Activated CD4-positive, CD25-positive, alpha-beta regulatory T cell treated with anti-CD3 and anti-CD28 coated beads, Interleukin-2, amount 50 U/mL, for 72 hours (primary cell): ENCODE data around the gene SPDYE2.
"Not testable (repeated sequence)": the region's sequence is repeated elsewhere in the genome, so short reads cannot be mapped to it uniquely, and the experiment has no call there.

ENCODE experiments used
- DNase-seq: peaks from one replicate; pipeline ENCODE4 v3.0.0; 2021

The SPDYE2 gene

GRCh38 chr7:102606848-102607247 is 55.8 kb downstream of the SPDYE2 start:
- DNase-seq = not testable (repeated sequence)

- not testable (repeated sequence) for DNase-seq
Observed at GRCh38 chr7:102609734-102610133, 58.7 kb downstream of the SPDYE2 start.

- not testable (repeated sequence) for DNase-seq
Observed at GRCh38 chr7:102610441-102610840, 59.4 kb downstream of the SPDYE2 start.

DNA sequence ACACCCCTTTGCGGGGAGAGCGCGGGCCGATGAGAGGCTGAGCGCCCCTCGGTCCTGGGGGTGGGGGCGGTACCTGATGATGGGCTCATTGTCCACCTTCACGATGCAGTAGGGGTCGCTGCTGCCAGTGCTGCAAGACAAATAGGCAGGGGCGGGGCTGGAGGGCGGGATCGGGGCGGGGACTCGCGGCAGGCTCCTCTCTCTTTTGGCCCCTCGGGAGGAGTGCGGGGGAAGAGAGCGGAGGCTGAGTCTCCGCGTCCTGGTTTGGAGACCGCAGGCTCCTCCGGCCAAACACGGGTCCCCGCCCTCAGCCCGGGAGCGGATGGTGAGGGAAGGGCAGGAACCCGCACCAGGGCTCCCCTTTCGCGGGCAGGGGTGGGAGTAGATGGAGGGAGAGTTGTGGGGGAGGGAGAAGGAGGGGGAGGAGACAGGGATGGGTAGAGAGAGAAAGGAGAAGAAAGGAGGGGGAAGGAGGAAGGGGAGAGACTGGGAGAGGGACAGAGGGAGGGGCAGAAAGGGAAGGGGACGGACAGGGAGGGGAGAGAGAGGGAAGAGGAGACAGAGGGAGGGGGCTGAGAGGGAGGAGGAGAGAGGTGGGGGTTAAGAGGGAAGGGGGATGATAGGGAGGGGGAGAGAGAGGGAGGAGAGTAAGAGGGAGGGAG is 60.1 kb downstream of the SPDYE2 start:
- DNase-seq = not testable (repeated sequence)

DNA sequence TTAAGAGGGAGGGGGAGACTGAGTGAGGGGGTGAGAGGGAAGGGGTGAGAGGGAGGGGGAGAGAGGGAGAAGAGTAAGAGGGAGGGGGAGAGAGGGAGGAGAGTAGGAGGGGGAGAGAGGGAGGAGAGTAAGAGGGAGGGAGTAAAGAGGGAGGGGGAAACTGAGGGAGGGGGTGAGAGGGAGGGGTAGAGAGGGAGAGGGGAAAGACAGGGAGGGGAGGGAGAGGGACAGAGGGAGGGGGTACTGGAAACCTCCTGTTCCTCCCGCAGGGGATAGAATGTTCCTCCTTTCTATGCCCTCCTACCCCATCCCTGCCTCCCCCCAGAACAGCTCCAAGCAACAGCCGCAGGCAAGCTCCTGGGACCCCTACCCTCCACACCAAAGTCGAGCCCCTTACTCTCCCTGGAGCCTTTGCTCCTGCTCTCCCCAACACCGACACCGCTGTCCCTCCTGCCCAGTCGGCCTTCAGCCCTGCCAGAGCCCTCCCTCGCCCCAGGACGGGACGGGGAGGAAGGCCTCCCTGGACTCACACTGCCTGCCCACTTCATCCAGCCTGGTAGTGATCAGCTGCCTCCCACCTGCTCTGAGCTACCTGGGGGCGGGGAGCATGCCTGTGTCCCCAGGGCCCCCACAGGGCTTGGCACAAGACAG is 60.8 kb downstream of the SPDYE2 start:
- DNase-seq = not testable (repeated sequence)
